Stimulated activated CD8-positive, alpha-beta memory T cell treated with anti-CD3 and anti-CD28 coated beads, Interleukin-12 subunit alpha, Interleukin-12 subunit beta, amount 100 ng/mL, for 1 hour (primary cell): ENCODE data around the gene ARHGAP25.
A peak's percentile ranks its signal among the peaks of the same experiment; 100 is the strongest.
"Not testable (repeated sequence)": the region's sequence is repeated elsewhere in the genome, so short reads cannot be mapped to it uniquely, and the experiment has no call there.

ENCODE experiments used
- DNase-seq: peaks from one replicate; pipeline ENCODE4 v3.0.0-alpha.2; 2020; ENCODE audit warnings: low read depth

Gene ARHGAP25

DNA sequence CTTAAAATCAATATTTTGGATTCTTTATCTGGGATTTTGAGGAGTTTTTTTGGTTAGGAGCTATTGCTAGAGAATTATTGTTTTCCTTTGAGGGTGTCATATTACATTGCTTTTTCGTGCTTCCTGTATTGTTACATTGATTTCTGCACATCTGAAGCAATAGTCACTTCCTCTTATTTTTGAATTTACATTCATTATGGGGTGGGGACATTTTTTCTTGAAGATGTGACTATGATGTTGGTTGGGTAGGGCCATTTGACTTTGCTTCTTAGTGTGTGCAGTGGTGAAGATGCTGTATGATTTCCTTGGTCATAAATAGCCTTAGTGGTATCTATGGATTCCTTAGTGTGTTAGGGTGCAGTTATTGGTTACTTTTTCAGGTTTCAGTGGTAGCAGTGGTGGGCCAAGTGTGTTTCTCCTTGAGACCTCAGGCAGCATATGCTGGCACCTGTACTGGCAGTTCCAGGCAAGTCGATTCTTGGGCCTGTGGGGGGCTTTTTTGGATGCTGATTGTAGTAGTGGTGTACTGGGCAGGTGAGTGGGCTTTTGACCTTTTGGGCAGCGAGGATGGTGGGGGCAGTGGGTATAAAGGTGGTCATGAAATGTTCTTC lies 61.8 kb downstream of the ARHGAP25 start:
- no peak for DNase-seq

- DNase-seq = no peak
Measured at GRCh38 chr2:68798569-68798968, 64.0 kb downstream of the ARHGAP25 start.

DNA sequence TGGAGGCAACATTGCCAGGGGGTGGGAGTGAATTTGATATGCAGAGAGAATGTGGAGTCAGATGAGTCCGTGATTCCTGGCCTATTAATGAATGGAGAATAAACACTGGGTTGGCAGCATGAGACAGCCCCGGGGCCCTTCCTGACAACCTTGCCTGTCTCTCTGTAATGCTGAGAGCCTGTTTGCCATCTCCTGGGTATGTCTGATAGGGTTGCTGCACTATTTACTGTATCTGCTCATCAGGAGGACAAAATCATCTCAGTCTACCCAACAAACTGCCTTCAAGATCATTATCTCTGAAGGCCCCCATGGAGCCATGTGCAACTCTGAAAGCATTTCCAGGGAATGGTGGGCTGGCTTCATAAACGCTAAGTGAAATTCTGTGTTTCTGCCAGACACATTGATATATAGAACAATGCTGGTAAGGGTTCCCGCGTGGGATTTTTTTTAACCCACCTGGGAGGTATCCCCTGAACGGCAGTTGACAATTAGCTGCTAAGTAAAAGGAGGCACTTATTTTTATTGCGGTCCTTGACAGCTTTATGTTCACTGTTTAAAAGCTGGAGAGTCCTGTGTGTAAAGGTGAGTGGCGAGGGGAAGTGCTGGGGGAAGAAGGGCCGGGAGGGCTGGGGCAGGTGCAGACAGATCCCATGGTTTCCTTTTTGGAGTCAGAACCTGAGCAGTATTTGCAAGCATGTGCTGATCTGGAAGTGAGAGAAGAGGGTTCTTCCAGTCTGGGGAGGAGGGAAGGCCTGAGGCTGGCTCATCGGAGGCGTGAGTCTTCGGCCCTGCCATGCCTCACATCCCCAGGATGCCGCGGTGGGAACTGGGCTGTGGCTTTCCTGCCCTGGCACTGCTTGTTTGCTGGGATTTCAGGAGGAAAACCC lies 64.8 kb downstream of the ARHGAP25 start:
- DNase-seq = no peak

- DNase-seq = no peak
Measured at GRCh38 chr2:68800027-68800401, 65.4 kb downstream of the ARHGAP25 start.

DNA sequence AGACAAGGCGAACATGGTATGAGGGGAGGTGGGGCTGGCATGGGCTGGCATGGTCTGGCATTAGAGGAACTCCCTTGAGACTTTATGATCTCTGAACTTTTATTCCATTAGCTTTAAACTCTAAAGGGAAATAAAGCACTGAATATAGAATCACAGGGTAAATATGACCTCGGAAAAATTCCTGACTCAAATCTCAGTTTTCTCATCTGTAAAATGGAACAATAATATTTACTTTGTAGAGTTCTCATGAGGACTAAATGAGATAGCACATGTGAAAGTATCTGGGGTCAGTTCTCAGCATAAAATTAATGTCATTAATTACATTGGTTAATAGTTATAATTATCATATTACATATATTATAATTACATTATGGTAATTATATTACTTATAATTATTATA lies 65.9 kb downstream of the ARHGAP25 start:
- no peak for DNase-seq

- DNase-seq = not testable (repeated sequence)
Measured at GRCh38 chr2:68802161-68802560, 67.5 kb downstream of the ARHGAP25 start.

- no peak for DNase-seq
Measured at GRCh38 chr2:68805025-68805424, 70.4 kb downstream of the ARHGAP25 start.

DNA sequence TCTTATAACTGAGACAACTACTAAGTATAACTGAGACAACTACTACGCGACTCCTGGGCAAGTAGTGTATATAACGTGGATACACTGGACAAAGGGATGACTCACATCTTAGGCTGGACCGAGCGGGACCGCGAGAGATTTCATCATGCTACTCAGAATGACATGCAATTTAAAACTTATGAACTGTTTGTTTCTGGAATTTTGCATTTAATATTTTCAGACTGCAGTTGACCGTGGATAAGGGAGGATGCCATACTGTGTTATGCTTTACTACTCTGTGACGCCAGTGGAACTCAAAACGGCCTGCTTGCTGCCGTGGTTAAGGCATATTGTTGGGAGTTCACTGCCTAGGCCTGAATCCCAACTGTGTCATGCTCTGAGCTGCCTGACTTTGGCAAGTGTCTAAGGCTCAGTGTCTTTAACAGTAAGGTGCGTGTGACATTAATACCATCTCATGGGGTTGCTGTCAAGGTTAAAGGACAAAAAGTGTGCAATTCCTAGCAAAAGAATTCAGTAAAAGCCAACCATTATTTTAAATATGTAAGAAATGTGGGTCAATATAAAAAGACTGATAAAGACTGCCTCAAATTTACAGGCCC lies 72.0 kb downstream of the ARHGAP25 start:
- DNase-seq = no peak

GRCh38 chr2:68807821-68808266 lies 73.2 kb downstream of the ARHGAP25 start:
- DNase-seq = no peak

GRCh38 chr2:68809324-68810240 lies 75.0 kb downstream of the ARHGAP25 start:
- DNase-seq = no peak

- DNase-seq = no peak
Measured at GRCh38 chr2:68811364-68811763, 76.8 kb downstream of the ARHGAP25 start.

DNA sequence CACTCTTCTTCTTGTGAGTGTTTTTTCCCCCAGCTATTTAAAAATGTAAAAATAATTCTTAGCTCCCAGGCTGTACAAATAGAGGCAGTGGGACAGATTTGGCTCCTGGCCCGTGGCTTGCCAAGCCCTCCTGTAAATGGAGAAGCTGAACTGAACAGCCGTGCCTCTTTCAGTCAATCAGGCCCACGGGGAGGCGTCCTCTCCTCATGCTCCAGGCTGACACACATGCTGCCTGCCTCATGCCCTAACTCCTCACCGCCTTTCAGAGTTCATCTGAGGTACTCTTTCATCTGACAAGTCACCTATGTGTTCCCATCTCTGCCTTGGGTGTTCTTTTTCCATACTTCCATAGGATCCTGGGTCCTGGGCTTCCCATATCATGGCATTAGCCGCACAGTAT lies 77.6 kb downstream of the ARHGAP25 start:
- DNase-seq = no peak

DNA sequence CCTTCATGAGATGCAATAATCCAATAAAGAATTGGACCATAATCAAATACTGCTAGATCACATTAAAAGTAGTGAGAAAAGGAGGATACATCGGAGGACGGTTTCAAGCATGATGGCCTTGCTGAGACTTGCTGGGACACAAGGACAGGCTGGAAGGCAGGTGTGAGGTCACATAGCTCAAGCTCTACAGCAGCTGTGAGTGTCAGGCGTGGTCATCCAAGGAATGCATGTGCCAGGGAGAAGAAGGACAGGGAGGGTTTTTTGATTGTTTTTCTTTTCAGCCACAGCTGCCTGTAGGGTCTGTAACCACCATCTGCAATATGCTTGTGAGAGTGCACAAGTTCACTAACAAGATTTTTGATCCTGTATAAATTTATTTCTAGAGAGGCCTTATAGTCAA lies 79.0 kb downstream of the ARHGAP25 start:
- DNase-seq = no peak

DNA sequence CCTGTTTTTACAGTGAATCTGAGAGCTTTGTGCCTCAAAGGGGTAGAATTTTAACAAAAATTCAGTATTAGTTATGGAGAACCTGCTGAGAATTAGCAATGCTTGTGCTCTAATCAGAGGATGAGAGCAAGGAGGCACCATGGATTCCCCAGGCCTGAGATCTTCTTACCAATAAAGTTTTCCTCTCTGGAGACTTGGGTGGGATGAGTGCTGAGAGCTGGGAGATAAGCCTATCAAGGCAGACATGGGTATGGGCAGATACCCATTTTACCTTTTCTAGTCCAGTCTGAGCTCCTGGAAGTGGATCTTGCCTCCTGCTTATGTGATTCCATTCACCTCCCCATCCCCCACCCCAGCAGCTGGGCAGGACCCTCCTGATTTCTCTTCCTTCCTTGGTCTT lies 82.7 kb downstream of the ARHGAP25 start:
- DNase-seq = no peak

GRCh38 chr2:68819556-68819955 lies 84.9 kb downstream of the ARHGAP25 start:
- no peak for DNase-seq

GRCh38 chr2:68822207-68822872 lies 87.7 kb downstream of the ARHGAP25 start:
- no peak for DNase-seq

- no peak for DNase-seq
Measured at GRCh38 chr2:68824831-68825230, 90.2 kb downstream of the ARHGAP25 start.

DNA sequence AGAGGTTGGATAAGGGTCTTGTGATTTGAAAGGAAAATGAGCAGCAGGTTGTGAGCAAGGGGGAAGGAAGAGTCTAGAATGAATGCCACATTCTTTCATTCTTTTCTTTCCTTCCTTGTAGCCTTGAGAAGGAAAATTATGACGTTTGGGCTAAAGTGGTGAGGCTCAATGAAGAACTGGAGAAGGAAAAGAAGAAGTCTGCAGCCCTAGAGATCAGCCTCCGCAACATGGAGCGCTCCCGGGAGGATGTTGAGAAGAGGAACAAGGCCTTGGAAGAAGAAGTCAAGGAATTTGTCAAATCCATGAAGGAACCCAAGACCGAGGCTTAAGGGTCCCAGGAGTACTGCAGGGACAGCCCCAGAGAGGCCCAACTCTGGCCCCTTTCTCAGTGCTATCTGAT lies 91.3 kb downstream of the ARHGAP25 start:
- DNase-seq = no peak

- no peak for DNase-seq
Measured at GRCh38 chr2:68827666-68828065, 93.1 kb downstream of the ARHGAP25 start.

- DNase-seq = peak; percentile 48
Measured at GRCh38 chr2:68828887-68829708, 94.5 kb downstream of the ARHGAP25 start.

DNA sequence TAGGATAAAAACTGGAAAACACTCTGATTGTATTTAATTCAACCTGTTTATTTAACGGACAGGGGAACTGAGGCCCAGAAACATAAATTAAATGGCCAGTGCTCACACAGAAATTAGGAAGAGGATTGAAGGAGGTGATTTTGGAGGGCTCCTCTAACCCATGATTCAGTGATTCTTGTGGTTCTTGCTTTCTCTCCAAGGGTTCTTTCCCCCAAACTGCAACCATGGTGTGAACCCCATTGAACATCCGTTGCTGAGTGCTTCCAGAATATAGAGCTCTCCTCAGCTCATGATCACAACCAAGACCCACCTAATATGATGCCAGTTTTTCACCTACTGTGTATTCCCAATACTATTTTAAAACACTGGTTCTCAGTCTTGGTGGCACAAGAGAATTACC lies 95.1 kb downstream of the ARHGAP25 start:
- no peak for DNase-seq
